GM21515 (cell line): ENCODE data around the gene SGSH.
A peak's percentile ranks its signal among the peaks of the same experiment; 100 is the strongest.
"Not testable (repeated sequence)": the region's sequence is repeated elsewhere in the genome, so short reads cannot be mapped to it uniquely, and the experiment has no call there.

ENCODE experiments used
- ATAC-seq: cut with Tn5 transposase; IDR thresholded peaks from one replicate; pipeline ENCODE4 v1.9.1; 2021; ENCODE audit not compliant: unreplicated experiment

SGSH gene

DNA sequence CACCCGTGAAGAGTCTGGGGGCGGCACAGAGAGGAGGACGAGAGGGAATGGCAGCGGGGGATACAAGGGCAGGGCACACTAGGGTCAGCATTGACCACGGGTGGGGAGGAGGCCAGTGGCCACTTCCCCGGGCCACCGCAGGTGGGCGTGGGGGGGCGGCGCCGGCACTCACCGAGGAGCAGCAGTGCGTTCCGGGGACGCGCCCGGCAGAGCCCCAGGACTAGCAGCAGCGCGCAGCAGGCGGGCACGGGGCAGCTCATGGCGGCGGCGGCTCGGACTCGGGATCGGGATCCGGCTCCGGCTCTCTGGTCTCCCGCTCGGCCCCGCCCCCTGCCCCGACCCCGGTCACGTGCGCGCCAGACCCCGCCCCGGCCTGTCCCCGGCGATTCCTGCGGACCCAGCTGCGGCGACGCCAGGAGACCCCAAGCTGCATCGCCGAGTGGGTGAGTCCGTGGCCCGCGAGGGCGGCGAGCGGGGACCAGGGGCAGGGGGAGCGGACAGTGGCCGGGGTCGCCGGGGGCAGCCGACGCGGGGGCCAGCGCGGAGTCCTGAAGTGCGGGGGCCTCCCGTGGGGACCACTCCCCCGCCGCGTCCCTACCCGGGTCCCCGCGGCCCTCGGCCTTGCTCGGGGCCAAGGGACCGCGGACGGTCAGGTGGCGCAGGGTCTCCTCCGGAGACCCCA, at the start of gene SGSH, which contains the start of gene SLC26A11:
TSS of gene SGSH (minus strand) at position 280 of the 682 bp plus-strand sequence. CDS start at position 260, 20 bp downstream.
TSS of gene SLC26A11 (plus strand) at position 374 of the 682 bp plus-strand sequence. CDS start 1,134 bp downstream, outside the sequence.
- ATAC-seq: peak; percentile 34

DNA sequence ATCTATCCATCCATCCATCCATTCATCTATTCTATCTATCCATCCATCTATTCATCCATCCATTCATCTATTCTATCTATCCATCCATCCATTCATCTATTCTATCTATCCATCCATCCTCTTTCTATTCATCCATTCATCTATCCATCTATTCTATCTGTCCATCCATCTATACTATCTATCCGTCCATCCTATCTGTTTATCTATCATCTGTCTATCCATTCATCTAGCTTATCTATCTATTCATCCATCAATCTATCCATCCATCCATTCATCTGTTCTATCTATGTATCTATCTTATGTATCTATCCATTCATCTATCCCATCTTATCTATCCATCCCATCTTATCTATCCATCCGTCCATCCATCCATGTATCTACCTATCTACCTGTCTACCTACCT, 49.3 kb upstream of the SGSH start:
- ATAC-seq: no peak

DNA sequence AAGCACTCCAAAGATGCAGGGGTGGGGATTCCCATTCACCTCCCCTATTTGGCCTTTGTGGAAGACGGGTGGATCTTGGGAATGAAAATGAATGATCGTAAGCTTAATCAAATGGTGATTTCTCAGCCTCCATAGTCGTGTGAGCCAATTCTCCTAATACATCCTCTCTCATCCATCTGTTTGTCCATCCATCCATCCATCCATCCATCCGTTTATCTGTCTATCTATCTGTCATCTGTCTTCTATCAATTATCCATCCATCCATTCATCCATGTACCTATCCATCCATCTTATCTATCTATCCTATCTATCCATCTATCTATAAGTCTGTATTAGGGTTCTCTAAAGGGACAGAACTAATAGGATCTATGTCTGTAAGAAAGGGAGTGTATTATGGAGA, 48.3 kb upstream of the SGSH start:
- ATAC-seq: no peak

- ATAC-seq: no peak
Measured at GRCh38 chr17:80267391-80267790, 47.3 kb upstream of the SGSH start.

GRCh38 chr17:80265205-80266068, 45.3 kb upstream of the SGSH start:
- no peak for ATAC-seq

- ATAC-seq: no peak
Measured at GRCh38 chr17:80264205-80265075, 44.3 kb upstream of the SGSH start.

GRCh38 chr17:80263253-80264204, 43.4 kb upstream of the SGSH start:
- ATAC-seq: peak; percentile 37

- no peak for ATAC-seq
Measured at GRCh38 chr17:80262775-80263244, 42.7 kb upstream of the SGSH start.

DNA sequence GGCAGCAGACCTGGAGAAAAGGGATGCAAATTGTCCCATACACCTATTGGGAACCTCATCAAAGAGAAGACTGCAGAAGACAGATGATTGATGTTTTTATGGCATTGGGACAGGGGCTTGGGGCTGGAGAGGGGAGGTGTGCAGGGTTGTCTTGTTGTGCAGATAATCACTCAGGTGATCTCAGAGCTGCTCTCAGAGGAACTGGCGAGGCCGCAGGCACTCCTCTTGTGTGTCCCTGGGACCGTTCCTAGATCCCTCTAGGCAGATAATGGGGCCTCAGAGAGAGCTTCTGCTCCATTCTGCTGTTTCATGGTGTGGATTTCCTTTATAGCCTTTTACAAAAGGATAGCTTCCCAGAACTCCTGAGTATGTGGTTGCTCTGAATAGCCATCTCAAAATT, 42.2 kb upstream of the SGSH start:
- ATAC-seq: no peak

- ATAC-seq: no peak
Measured at GRCh38 chr17:80261895-80262279, 41.8 kb upstream of the SGSH start.

- ATAC-seq: no peak
Measured at GRCh38 chr17:80261159-80261894, 41.2 kb upstream of the SGSH start.

DNA sequence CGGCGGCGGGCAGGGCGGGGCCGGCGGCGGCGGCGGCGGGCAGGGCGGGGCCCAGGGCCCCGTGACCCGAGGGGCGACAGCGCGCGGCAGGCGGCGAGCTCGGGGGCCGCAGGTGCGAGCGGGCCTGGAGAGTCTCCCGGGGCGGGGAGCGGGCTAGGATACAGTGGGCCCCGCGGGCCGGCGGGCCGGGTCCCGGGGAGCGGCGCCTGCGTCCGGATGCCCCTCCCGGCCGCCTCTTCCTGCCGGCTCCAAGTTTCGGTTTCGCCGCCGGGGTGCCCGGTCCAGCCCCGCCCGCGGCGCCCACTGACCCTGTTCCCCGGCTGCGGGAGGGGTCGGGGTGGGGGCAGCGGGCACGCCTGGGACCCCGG, 40.6 kb upstream of the SGSH start, which contains the start of gene RNF213:
TSS of gene RNF213 (plus strand) at position 62 of the 368 bp plus-strand sequence. CDS start 2,830 bp downstream, outside the sequence.
- ATAC-seq: no peak

DNA sequence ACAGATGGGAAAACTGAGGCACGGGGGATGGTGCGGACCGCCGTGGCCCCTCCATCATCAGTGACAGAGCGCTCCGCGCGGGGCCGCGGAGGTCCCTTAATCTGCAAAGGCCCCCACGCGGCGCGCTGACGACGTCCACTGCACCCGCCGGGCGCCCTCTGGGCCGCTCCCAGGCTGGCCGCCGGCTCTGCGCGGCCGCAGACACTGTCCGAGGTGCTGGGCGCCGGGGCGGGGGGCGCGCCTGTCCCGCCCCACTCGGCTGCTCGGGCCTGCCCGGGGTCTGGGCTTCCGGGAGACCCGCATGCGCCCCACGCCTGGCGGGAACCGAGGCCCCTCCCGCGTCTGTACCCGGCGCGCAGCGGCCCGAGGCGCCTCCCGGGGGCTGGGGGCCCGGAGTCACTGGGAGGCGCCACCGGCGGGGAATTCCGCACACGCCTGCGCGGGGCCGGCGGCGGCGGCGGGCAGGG, 40.0 kb upstream of the SGSH start:
- peak; percentile 31 for ATAC-seq

DNA sequence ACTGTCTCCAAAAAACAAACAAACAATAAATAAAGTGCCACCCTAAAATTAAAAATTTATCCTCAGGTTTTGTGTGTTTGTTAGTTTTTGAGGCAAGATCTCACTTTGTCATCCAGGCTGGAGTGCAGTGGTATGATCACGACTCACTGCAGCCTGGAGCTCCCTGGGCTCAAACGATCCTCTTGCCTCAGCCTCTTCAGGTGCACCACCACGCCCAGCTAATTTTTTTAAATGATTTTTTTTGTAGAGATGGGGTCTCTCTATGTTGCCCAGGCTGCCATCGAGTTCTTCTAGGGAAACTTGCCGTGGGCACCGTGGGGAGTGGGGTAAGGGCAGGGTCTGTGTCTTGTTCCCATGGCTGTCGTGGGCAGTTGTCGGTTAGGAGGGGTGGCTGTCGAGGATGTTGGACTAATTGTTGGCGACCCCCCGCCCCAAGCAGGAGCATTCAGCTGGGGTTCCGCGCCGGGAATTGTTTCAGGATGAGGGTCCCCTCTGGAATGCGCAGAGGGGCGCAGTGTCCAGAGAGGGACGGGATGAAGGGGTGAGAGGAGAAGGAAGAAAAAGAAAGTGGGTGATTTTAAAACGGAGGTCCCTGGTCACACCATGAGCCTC, 39.4 kb upstream of the SGSH start:
- ATAC-seq: no peak

DNA sequence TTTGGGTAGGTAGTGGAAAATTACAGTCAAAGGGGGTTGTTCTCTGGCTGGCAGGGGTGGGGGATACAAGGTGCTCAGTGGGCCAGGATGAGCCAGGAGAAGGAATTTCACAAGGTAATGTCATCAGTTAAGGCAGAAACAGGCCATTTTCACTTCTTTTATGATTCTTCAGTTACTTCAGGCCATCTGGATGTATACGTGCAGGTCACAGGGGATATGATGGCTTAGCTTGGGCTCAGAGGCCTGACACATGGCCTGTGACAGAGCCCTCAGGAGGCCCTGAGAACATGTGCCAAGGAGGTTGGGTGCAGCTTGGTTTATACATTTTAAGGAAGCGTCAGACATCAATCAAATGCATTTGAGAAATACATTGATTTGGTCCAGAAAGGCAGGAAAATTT, 38.2 kb upstream of the SGSH start:
- ATAC-seq: not testable (repeated sequence)

- ATAC-seq: no peak
Measured at GRCh38 chr17:80257716-80258213, 37.6 kb upstream of the SGSH start.

GRCh38 chr17:80256034-80256350, 35.9 kb upstream of the SGSH start:
- no peak for ATAC-seq

GRCh38 chr17:80254396-80255251, 34.5 kb upstream of the SGSH start:
- ATAC-seq: no peak
